H1 (cell line): ENCODE data around the gene FGF1. TPM values are rescaled to one million over a fixed set of nuclear protein-coding genes. Genes with fewer than 3 reads are reported as not detected.
A peak's percentile ranks its signal among the peaks of the same experiment; 100 is the strongest.

Experiments
- CTCF ChIA-PET: fragments of 300-600 bp; sonication (Branson Sonifier 250); formaldehyde crosslinking; loops from one replicate; lab custom pipeline; 2021; ENCODE audit not compliant: partially characterized antibody; lab: Charles Lee
- POLR2A ChIA-PET: fragments of 300-600 bp; sonication (Branson Sonifier 250); formaldehyde crosslinking; loops from one replicate; lab custom pipeline; 2021; ENCODE audit warnings: inconsistent platforms; ENCODE audit not compliant: partially characterized antibody; lab: Charles Lee
- DNase-seq, 2 experiments: peaks; one replicate each; pipeline versions ENCODE4 v3.0.0 to v3.0.0-alpha.2; 2010 to 2022; ENCODE audit warnings: low spot score in 2 of 2, low read depth in 1 of 2, mixed read lengths in 1 of 2
- FAIRE-seq: peaks from 2 replicates; lab custom pipeline; 2011; peaks lifted over from hg19 to GRCh38; lab: Jason Lieb, UNC
- H2AFZ ChIP-seq: 2 replicates; pipeline ENCODE4 v1.8.1; 2012; ENCODE audit warnings: low read length, inconsistent platforms
- H2AK5ac ChIP-seq: 2 replicates; pipeline ENCODE4 v1.6.1; 2013; ENCODE audit warnings: low read depth, low read length
- H2BK120ac ChIP-seq: replicated peaks from 2 replicates; pipeline ENCODE3; 2013; ENCODE audit warnings: low read depth, low read length, inconsistent platforms
- H2BK12ac ChIP-seq: 2 replicates; pipeline ENCODE4 v1.6.1; 2013; ENCODE audit warnings: low read depth, low read length
- H2BK15ac ChIP-seq: 2 replicates; pipeline ENCODE4 v1.6.1; 2013; ENCODE audit warnings: low read length
- H2BK20ac ChIP-seq: 2 replicates; pipeline ENCODE4 v1.6.1; 2013; ENCODE audit warnings: low read length
- H2BK5ac ChIP-seq: 2 replicates; pipeline ENCODE4 v1.6.1; 2013; ENCODE audit warnings: low read depth, low read length
- H3K14ac ChIP-seq: 2 replicates; pipeline ENCODE4 v1.6.1; 2013; ENCODE audit warnings: inconsistent platforms; ENCODE audit not compliant: insufficient read length
- H3K18ac ChIP-seq: 2 replicates; pipeline ENCODE4 v1.6.1; 2013; ENCODE audit warnings: low read length; ENCODE audit errors: extremely low read depth
- H3K23ac ChIP-seq: 2 replicates; pipeline ENCODE4 v1.6.1; 2013; ENCODE audit warnings: inconsistent platforms; ENCODE audit not compliant: insufficient read length
- H3K23me2 ChIP-seq: 2 replicates; pipeline ENCODE4 v1.6.1; 2013; ENCODE audit warnings: low read depth, low read length
- H3K27ac ChIP-seq: 2 replicates; pipeline ENCODE4 v1.6.1; 2011; ENCODE audit warnings: low read depth, low read length, inconsistent platforms
- H3K27me3 ChIP-seq, 4 experiments: replicated peaks in 1 of 4; 1 replicate in 1 of 4; 2 replicates in 3 of 4; pipeline versions ENCODE4 v1.6.1 to v1.8.1; 2011 to 2013; ENCODE audit warnings: low read length in 3 of 4, mild to moderate bottlenecking in 3 of 4, inconsistent platforms in 2 of 4, mixed read lengths in 2 of 4, moderate library complexity in 1 of 4; ENCODE audit not compliant: control insufficient read depth in 3 of 4, insufficient read depth in 3 of 4; ENCODE audit errors: extremely low read depth in 1 of 4
- H3K36me3 ChIP-seq, 4 experiments: 2 replicates each; pipeline versions ENCODE4 v1.6.1 to v1.8.1; 2011 to 2013; ENCODE audit warnings: mild to moderate bottlenecking in 4 of 4, low read length in 3 of 4, moderate library complexity in 2 of 4, control low read depth in 1 of 4, inconsistent platforms in 1 of 4; ENCODE audit not compliant: insufficient read depth in 4 of 4, control insufficient read depth in 2 of 4
- H3K4ac ChIP-seq: replicated peaks from 2 replicates; pipeline ENCODE3; 2013; ENCODE audit warnings: low read length, low read depth, mixed read lengths, inconsistent platforms; ENCODE audit not compliant: insufficient read length
- H3K4me1 ChIP-seq, 4 experiments: replicated peaks in 1 of 4; 1 replicate in 1 of 4; 2 replicates in 3 of 4; pipeline versions ENCODE4 v1.6.1 to v1.8.1; 2011 to 2013; ENCODE audit warnings: low read length in 3 of 4, inconsistent platforms in 2 of 4, mixed read lengths in 1 of 4; ENCODE audit not compliant: insufficient read depth in 4 of 4, control insufficient read depth in 3 of 4
- H3K4me2 ChIP-seq, 2 experiments: 2 replicates each; pipeline versions ENCODE4 v1.6.1 to v1.8.1; 2011 to 2013; ENCODE audit warnings: low read depth in 2 of 2, low read length in 2 of 2, control low read depth in 1 of 2, inconsistent platforms in 1 of 2, mild to moderate bottlenecking in 1 of 2; ENCODE audit not compliant: insufficient read depth in 1 of 2
- H3K4me3 ChIP-seq, 4 experiments: fragments of 200-600, 300-600 bp in 1 of 4; sonication (generic), shearing (Covaris generic), sonication (Bioruptor Twin) in 1 of 4; 2 replicates each; pipeline versions ENCODE4 v1.5.1 to v1.8.1; 2011 to 2016; ENCODE audit warnings: low read length in 4 of 4, low read depth in 3 of 4, control low read depth in 2 of 4, inconsistent platforms in 2 of 4, mild to moderate bottlenecking in 2 of 4, mixed read lengths in 1 of 4, moderate library complexity in 1 of 4; ENCODE audit not compliant: insufficient read depth in 2 of 4; ENCODE audit errors: extremely low read depth in 1 of 4
- H3K56ac ChIP-seq: replicated peaks from 2 replicates; pipeline ENCODE3; 2013; ENCODE audit warnings: low read depth, mild to moderate bottlenecking, mixed read lengths, low read length, inconsistent platforms; ENCODE audit not compliant: insufficient read length
- H3K79me1 ChIP-seq: 2 replicates; pipeline ENCODE4 v1.6.1; 2013; ENCODE audit warnings: low read depth, low read length, control low read depth
- H3K79me2 ChIP-seq, 2 experiments: 2 replicates each; pipeline versions ENCODE4 v1.6.1 to v1.8.1; 2012 to 2013; ENCODE audit warnings: low read length in 2 of 2, mild to moderate bottlenecking in 2 of 2, inconsistent platforms in 1 of 2; ENCODE audit not compliant: insufficient read depth in 2 of 2, control insufficient read depth in 1 of 2
- H3K9ac ChIP-seq, 4 experiments: replicated peaks in 1 of 4; 1 replicate in 1 of 4; 2 replicates in 3 of 4; pipeline versions ENCODE4 v1.6.1 to v1.8.1; 2011 to 2013; ENCODE audit warnings: low read depth in 3 of 4, low read length in 3 of 4, control low read depth in 2 of 4, mild to moderate bottlenecking in 2 of 4, moderate library complexity in 2 of 4, inconsistent platforms in 1 of 4; ENCODE audit errors: extremely low read depth in 1 of 4
- H3K9me3 ChIP-seq, 2 experiments: 2 replicates each; pipeline versions ENCODE4 v1.6.1 to v1.8.1; 2012 to 2013; ENCODE audit warnings: mild to moderate bottlenecking in 2 of 2, moderate library complexity in 2 of 2, control low read depth in 1 of 2, inconsistent platforms in 1 of 2, low read depth in 1 of 2, low read length in 1 of 2, mixed read lengths in 1 of 2; ENCODE audit not compliant: insufficient read depth in 2 of 2
- H4K20me1 ChIP-seq, 2 experiments: replicated peaks in 1 of 2; 2 replicates each; pipeline versions ENCODE3 to v1.8.1; 2011 to 2013; ENCODE audit warnings: inconsistent platforms in 2 of 2, low read length in 2 of 2, mild to moderate bottlenecking in 1 of 2; ENCODE audit not compliant: insufficient read depth in 2 of 2, control insufficient read depth in 1 of 2
- H4K5ac ChIP-seq: 2 replicates; pipeline ENCODE4 v1.6.1; 2013; ENCODE audit warnings: low read length, low read depth, mixed read lengths, inconsistent platforms; ENCODE audit not compliant: insufficient read length
- H4K8ac ChIP-seq: 2 replicates; pipeline ENCODE4 v1.8.0; 2013; ENCODE audit warnings: mild to moderate bottlenecking, moderate library complexity, low read length, inconsistent platforms; ENCODE audit not compliant: insufficient read depth; ENCODE audit errors: extremely low read depth
- H4K91ac ChIP-seq: replicated peaks from 2 replicates; pipeline ENCODE3; 2013; ENCODE audit warnings: low read length, mixed read lengths, inconsistent platforms; ENCODE audit not compliant: insufficient read length
- CTCF ChIP-seq, 3 experiments: IDR thresholded peaks; 1 replicate in 2 of 3; 2 replicates in 1 of 3; pipeline versions ENCODE4 v1.5.1 to v1.6.1; 2011; ENCODE audit warnings: low read length in 3 of 3, mild to moderate bottlenecking in 3 of 3, inconsistent platforms in 2 of 3, low read depth in 1 of 3, moderate library complexity in 1 of 3; ENCODE audit not compliant: insufficient read depth in 1 of 3; ENCODE audit errors: control extremely low read depth in 1 of 3
- EGR1 ChIP-seq: IDR thresholded peaks from 2 replicates; pipeline ENCODE4 v1.6.1; 2011; ENCODE audit warnings: low read depth, low read length, borderline replicate concordance
- MAFK ChIP-seq: IDR thresholded peaks from 2 replicates; pipeline ENCODE4 v1.6.1; 2012; ENCODE audit warnings: low read depth, mild to moderate bottlenecking, improper control_type of control experiment, low read length
- RXRA ChIP-seq: IDR thresholded peaks from 2 replicates; pipeline ENCODE4 v1.6.1; 2011; ENCODE audit warnings: low read depth, mild to moderate bottlenecking, low read length, moderate library complexity; ENCODE audit not compliant: insufficient read depth
- TEAD4 ChIP-seq: IDR thresholded peaks from 2 replicates; pipeline ENCODE4 v1.6.1; 2012; ENCODE audit warnings: low read depth, low read length, inconsistent platforms, mixed read lengths
- WGBS, 2 experiments: shearing (Covaris generic) in 1 of 2; methylation state at CpG; one replicate each; pipeline versions ENCODE4 v1.1.6 to v1.1.7; 2013 to 2015; ENCODE audit warnings: low lambda C conversion rate in 2 of 2, mixed read lengths in 2 of 2, inconsistent platforms in 1 of 2, low coverage in 1 of 2, missing lambda C conversion rate in 1 of 2; ENCODE audit not compliant: insufficient replicate concordance in 2 of 2, insufficient coverage in 1 of 2, insufficient read length in 1 of 2; ENCODE audit errors: extremely low coverage in 1 of 2, missing lambda C conversion rate in 1 of 2; 5-methylcytosine and 5-hydroxymethylcytosine counted together
- polyA plus RNA-seq, 7 experiments: library from polyadenylated mRNA; depleted of rRNA in 3 of 7; stranded (reverse) in 5 of 7; unstranded in 2 of 7; fragments of >200 nt in 5 of 7; fragments of 200-250 nt in 2 of 7; gene quantifications; 1 replicate in 5 of 7; 2 replicates in 1 of 7; 4 replicates in 1 of 7; pipeline versions ENCODE4 v1.2.1 to v1.2.3, GENCODE V29; 2011 to 2013; ENCODE audit warnings: missing spikeins in 2 of 7, mixed read lengths in 2 of 7
- total RNA-seq: library from RNA; stranded (reverse); fragmentation: NEBNext Ultra II Directional; extraction: Animal tissue kit (Norgen Biotek cat#: 25700); gene quantifications from 2 replicates; pipeline ENCODE4 v1.2.1, GENCODE V29; 2021

Gene FGF1
- total and polyA plus RNA-seq, 2 of the 8 experiments (the other 6 are each of a cell fraction or from before 2014, with no cell fraction given) = 0.30 to 0.50 TPM

GRCh38 chr5:142614054-142614453 is 71.8 kb downstream of the FGF1 start:
- H3K4me2 ChIP-seq = no peak overlapping the region
- H3K23me2 ChIP-seq = no peaks in the 10 kb centered on the region
- WGBS, 2 experiments = 86% methylated on average over 7 of the region's 7 CpGs; no CpG with 5 or more reads in 1 of the 2 experiments
- H2BK12ac ChIP-seq = no peak overlapping the region
- no peaks in the 10 kb centered on the region for H3K4me1 ChIP-seq
- H3K79me1 ChIP-seq = no peaks in the 10 kb centered on the region
- no peak overlapping the region for H3K4me3 ChIP-seq
- FAIRE-seq (no peak), DNase-seq (no peak)
- H4K5ac ChIP-seq = no peak overlapping the region
- no peak for TF ChIP-seq CTCF (IDR thresholded peaks at IDR 0.05; ENCODE audit: control extremely low read depth in 1 of 3, insufficient read depth in 1 of 3, low read depth in 1 of 3, low read length in 3 of 3)
- TF ChIP-seq TEAD4 = no peak
- no peak for TF ChIP-seq EGR1
- TF ChIP-seq MAFK = no peak
- TF ChIP-seq RXRA = no peak
- H2BK120ac ChIP-seq = no peak overlapping the region
- H2AFZ ChIP-seq = no peak overlapping the region
- no peaks in the 10 kb centered on the region for H3K9me3 ChIP-seq
- H2BK5ac ChIP-seq = no peak overlapping the region
- H2BK20ac ChIP-seq = no peak overlapping the region
- peak overlapping the region; percentile 22; the same call in 1 of the 2 replicates for H4K8ac ChIP-seq
- H4K20me1 ChIP-seq = no peaks in the 10 kb centered on the region
- H3K79me2 ChIP-seq = no peaks in the 10 kb centered on the region
- H3K9ac ChIP-seq = no peak overlapping the region
- no peak overlapping the region for H3K4ac ChIP-seq
- H3K56ac ChIP-seq = no peak overlapping the region
- H3K23ac ChIP-seq = no peak overlapping the region
- no peak overlapping the region for H4K91ac ChIP-seq
- no peaks in the 10 kb centered on the region for H3K36me3 ChIP-seq
- CTCF ChIA-PET = interaction anchor here (0.8 to 3.2 kb wide), 12 partner anchors 9 to 346 kb away, joined by 3 to 14 read pairs (median 3); no protein-coding TSS in a partner anchor
- no peak overlapping the region for H3K27ac ChIP-seq
- no peaks in the 10 kb centered on the region for H3K27me3 ChIP-seq
- no peak overlapping the region for H3K18ac ChIP-seq
- H3K14ac ChIP-seq = no peak overlapping the region
- POLR2A ChIA-PET = interaction anchor here (0.7 kb wide), 1 partner anchor 96 kb away, joined by 3 read pairs; no protein-coding TSS in a partner anchor
- no peak overlapping the region for H2AK5ac ChIP-seq
- no peak overlapping the region; the same call in 1 of the 2 replicates for H2BK15ac ChIP-seq
